ENCODE measurements around the gene MEGF9. TPM values are rescaled to one million over a fixed set of nuclear protein-coding genes. Genes with fewer than 3 reads are reported as not detected.

The MEGF9 gene
- total RNA-seq, 1 donor from 2014 or later = 15.7 TPM

GRCh38 chr9:120655005-120655622, 59.2 kb downstream of the MEGF9 start:
- Mint-ChIP-seq H3K27ac (no peak overlapping the region), H3K4me1 (no peaks in the 10 kb centered on the region), H3K4me3 (no peak overlapping the region), H3K36me3 (no peaks in the 10 kb centered on the region), H3K27me3 (ENCODE audit: low read depth) (no peaks in the 10 kb centered on the region), H3K9me3 (no peaks in the 10 kb centered on the region)
- DNase-seq (ENCODE audit: low spot score in 2 of 2, unreplicated experiment in 2 of 2) = no peak
- TF ChIP-seq CTCF (IDR thresholded peaks at IDR 0.05; ENCODE audit: unreplicated experiment) = no peak

GRCh38 chr9:120654272-120654671, 60.0 kb downstream of the MEGF9 start:
- H3K4me3 Mint-ChIP-seq = no peak overlapping the region
- H3K27ac Mint-ChIP-seq = no peak overlapping the region
- no peak for TF ChIP-seq CTCF (IDR thresholded peaks at IDR 0.05; ENCODE audit: unreplicated experiment)
- no peaks in the 10 kb centered on the region for H3K4me1 Mint-ChIP-seq
- H3K27me3 Mint-ChIP-seq (ENCODE audit: low read depth) = no peaks in the 10 kb centered on the region
- no peaks in the 10 kb centered on the region for H3K36me3 Mint-ChIP-seq
- no peaks in the 10 kb centered on the region for H3K9me3 Mint-ChIP-seq
- no peak for DNase-seq (ENCODE audit: low spot score in 2 of 2, unreplicated experiment in 2 of 2)

- H3K4me3 Mint-ChIP-seq = no peak overlapping the region
- no peaks in the 10 kb centered on the region for H3K27me3 Mint-ChIP-seq (ENCODE audit: low read depth)
- no peak overlapping the region for H3K27ac Mint-ChIP-seq
- no peak for TF ChIP-seq CTCF (IDR thresholded peaks at IDR 0.05; ENCODE audit: unreplicated experiment)
- H3K9me3 Mint-ChIP-seq = no peaks in the 10 kb centered on the region
- no peak for DNase-seq (ENCODE audit: low spot score in 2 of 2, unreplicated experiment in 2 of 2)
- H3K36me3 Mint-ChIP-seq = no peaks in the 10 kb centered on the region
- no peaks in the 10 kb centered on the region for H3K4me1 Mint-ChIP-seq
These were observed 60.5 kb downstream of the MEGF9 start for GRCh38 chr9:120653762-120654161.

- Mint-ChIP-seq H3K27ac (no peak overlapping the region), H3K4me3 (no peak overlapping the region), H3K9me3 (no peaks in the 10 kb centered on the region), H3K36me3 (no peaks in the 10 kb centered on the region), H3K4me1 (no peaks in the 10 kb centered on the region), H3K27me3 (ENCODE audit: low read depth) (no peaks in the 10 kb centered on the region)
- DNase-seq (ENCODE audit: low spot score in 2 of 2, unreplicated experiment in 2 of 2) = no peak
- no peak for TF ChIP-seq CTCF (IDR thresholded peaks at IDR 0.05; ENCODE audit: unreplicated experiment)
These were observed 61.3 kb downstream of the MEGF9 start for GRCh38 chr9:120652934-120653333.

GRCh38 chr9:120650352-120650751, 63.9 kb downstream of the MEGF9 start:
- H3K4me3 Mint-ChIP-seq = no peak overlapping the region
- no peak overlapping the region for H3K27ac Mint-ChIP-seq
- H3K4me1 Mint-ChIP-seq = peaks cover 2% of the 10 kb centered on the region
- no peaks in the 10 kb centered on the region for H3K36me3 Mint-ChIP-seq
- H3K27me3 Mint-ChIP-seq (ENCODE audit: low read depth) = no peaks in the 10 kb centered on the region
- DNase-seq (ENCODE audit: low spot score in 2 of 2, unreplicated experiment in 2 of 2) = no peak
- no peak for TF ChIP-seq CTCF (IDR thresholded peaks at IDR 0.05; ENCODE audit: unreplicated experiment)
- H3K9me3 Mint-ChIP-seq = no peaks in the 10 kb centered on the region

Data from mesothelial cell of epicardium (in vitro differentiated cells).